KMS-11 (cell line): Measurements from ENCODE around the gene PRR12.

ENCODE experiments used
- H2AFZ ChIP-seq: fragments of 200-600 bp; sonication (generic); 2 replicates; pipeline ENCODE4 v1.6.1; 2016; ENCODE audit warnings: antibody characterized with exemption, mixed run types, low read depth
- H3K27ac ChIP-seq: fragments of 200-600 bp; sonication (generic); 2 replicates; pipeline ENCODE4 v1.6.1; 2016; ENCODE audit warnings: mild to moderate bottlenecking, mixed run types
- H3K27me3 ChIP-seq: fragments of 200-600 bp; sonication (generic); 2 replicates; pipeline ENCODE4 v1.6.1; 2017; ENCODE audit warnings: mild to moderate bottlenecking, low read depth, mixed run types, moderate library complexity; ENCODE audit not compliant: insufficient read depth
- H3K36me3 ChIP-seq: fragments of 200-600 bp; sonication (generic); 2 replicates; pipeline ENCODE4 v1.6.1; 2017; ENCODE audit warnings: mild to moderate bottlenecking, mixed run types; ENCODE audit not compliant: insufficient read depth
- H3K4me1 ChIP-seq: fragments of 200-600 bp; sonication (generic); 2 replicates; pipeline ENCODE4 v1.6.1; 2016; ENCODE audit warnings: mild to moderate bottlenecking, low read depth, mixed run types; ENCODE audit not compliant: poor library complexity, severe bottlenecking
- H3K4me2 ChIP-seq: fragments of 200-600 bp; sonication (generic); 2 replicates; pipeline ENCODE4 v1.7.0; 2016; ENCODE audit warnings: mild to moderate bottlenecking, mixed run types
- H3K4me3 ChIP-seq: fragments of 200-600 bp; sonication (generic); IDR thresholded peaks from 2 replicates; pipeline ENCODE4 v1.6.1; 2017; ENCODE audit warnings: low read depth, low read length, mixed read lengths; ENCODE audit not compliant: insufficient read depth
- H3K79me2 ChIP-seq: fragments of 200-600 bp; sonication (generic); 2 replicates; pipeline ENCODE4 v1.6.1; 2016; ENCODE audit warnings: low read depth, mixed run types; ENCODE audit not compliant: insufficient read depth
- H3K9ac ChIP-seq: fragments of 200-600 bp; sonication (generic); 2 replicates; pipeline ENCODE4 v1.6.1; 2016; ENCODE audit warnings: mild to moderate bottlenecking, mixed run types
- H4K20me1 ChIP-seq: fragments of 200-600 bp; sonication (generic); 2 replicates; pipeline ENCODE4 v1.6.1; 2016; ENCODE audit warnings: mild to moderate bottlenecking, mixed run types; ENCODE audit not compliant: insufficient read depth
- TF ChIP-seq, protein P1 (sequence below): fragments of 200-600 bp; sonication (generic); conservative IDR thresholded peaks from 2 replicates; pipeline ENCODE4 v1.6.1; 2017; ENCODE audit warnings: low read depth, mild to moderate bottlenecking, antibody characterized with exemption, low read length, moderate library complexity, mixed read lengths

PRR12 gene

GRCh38 chr19:49663224-49663623, 72.2 kb downstream of the PRR12 start:
- peaks cover 31% of the 10 kb centered on the region for H3K79me2 ChIP-seq
- TF ChIP-seq, protein P1, sequence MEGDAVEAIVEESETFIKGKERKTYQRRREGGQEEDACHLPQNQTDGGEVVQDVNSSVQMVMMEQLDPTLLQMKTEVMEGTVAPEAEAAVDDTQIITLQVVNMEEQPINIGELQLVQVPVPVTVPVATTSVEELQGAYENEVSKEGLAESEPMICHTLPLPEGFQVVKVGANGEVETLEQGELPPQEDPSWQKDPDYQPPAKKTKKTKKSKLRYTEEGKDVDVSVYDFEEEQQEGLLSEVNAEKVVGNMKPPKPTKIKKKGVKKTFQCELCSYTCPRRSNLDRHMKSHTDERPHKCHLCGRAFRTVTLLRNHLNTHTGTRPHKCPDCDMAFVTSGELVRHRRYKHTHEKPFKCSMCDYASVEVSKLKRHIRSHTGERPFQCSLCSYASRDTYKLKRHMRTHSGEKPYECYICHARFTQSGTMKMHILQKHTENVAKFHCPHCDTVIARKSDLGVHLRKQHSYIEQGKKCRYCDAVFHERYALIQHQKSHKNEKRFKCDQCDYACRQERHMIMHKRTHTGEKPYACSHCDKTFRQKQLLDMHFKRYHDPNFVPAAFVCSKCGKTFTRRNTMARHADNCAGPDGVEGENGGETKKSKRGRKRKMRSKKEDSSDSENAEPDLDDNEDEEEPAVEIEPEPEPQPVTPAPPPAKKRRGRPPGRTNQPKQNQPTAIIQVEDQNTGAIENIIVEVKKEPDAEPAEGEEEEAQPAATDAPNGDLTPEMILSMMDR, result no peak
- peak overlapping the region; percentile 86 for H3K27ac ChIP-seq
- no peaks in the 10 kb centered on the region for H4K20me1 ChIP-seq
- no peak overlapping the region for H3K4me3 ChIP-seq
- H3K9ac ChIP-seq, result peak overlapping the region; percentile 41; the same call in 1 of the 2 replicates
- peaks cover 24% of the 10 kb centered on the region for H3K4me1 ChIP-seq
- no peaks in the 10 kb centered on the region for H3K36me3 ChIP-seq
- H2AFZ ChIP-seq, result no peak overlapping the region
- H3K27me3 ChIP-seq, result no peaks in the 10 kb centered on the region
- peak overlapping the region; percentile 75 for H3K4me2 ChIP-seq

DNA sequence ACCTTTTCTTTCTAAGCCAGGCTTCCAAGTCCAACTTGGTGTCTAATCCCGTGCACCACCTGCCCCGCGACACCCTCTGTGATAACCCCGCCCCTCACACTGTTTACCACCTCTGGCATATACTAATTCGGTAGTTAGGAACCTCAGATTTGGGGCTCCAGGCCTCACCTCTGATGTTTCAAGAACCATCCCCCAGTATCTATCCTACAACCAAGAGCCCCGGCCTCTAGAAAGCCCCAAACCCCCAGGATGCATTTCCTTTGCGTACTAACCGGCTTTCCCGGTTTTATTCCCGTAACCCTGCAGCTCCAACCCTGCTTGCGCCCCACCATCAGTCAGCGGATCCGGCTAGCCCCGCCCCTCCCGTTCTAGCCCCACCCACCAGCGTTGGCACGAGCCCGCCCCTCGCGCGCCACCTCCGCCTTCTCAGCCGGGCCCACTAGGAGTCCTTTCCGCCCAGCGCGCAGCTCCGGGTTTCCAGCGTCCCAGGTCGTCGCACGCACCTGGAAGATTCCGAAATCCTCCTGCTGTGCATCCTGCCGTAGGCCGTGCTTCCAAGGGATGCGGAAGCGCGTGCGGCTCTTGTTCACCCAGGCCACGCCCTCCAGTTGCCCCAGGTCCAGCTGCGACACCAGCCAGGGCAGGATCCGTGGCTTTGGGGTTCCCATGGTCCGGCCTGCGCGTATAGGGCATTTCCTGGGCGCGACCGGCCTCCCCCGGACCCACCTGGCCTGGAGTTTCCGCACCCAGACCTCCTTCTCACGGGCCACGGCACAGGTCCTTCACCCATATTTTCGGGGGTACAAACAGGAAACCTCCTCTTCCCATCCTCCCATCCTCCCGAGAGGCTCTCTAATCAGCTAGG, 73.4 kb downstream of the PRR12 start:
- H3K9ac ChIP-seq, result peak overlapping the region; percentile 41; the same call in 1 of the 2 replicates
- no peaks in the 10 kb centered on the region for H4K20me1 ChIP-seq
- TF ChIP-seq, protein P1, result no peak; the same call in 1 of the 2 replicates
- H3K27me3 ChIP-seq, result no peaks in the 10 kb centered on the region
- peaks cover 24% of the 10 kb centered on the region for H3K4me1 ChIP-seq
- peak overlapping the region; percentile 86 for H3K27ac ChIP-seq
- peaks cover 31% of the 10 kb centered on the region for H3K79me2 ChIP-seq
- H2AFZ ChIP-seq, result peak overlapping the region; percentile 20; the same call in 1 of the 2 replicates
- peak overlapping the region; percentile 75 for H3K4me2 ChIP-seq
- no peaks in the 10 kb centered on the region for H3K36me3 ChIP-seq
- H3K4me3 ChIP-seq, result no peak overlapping the region

DNA sequence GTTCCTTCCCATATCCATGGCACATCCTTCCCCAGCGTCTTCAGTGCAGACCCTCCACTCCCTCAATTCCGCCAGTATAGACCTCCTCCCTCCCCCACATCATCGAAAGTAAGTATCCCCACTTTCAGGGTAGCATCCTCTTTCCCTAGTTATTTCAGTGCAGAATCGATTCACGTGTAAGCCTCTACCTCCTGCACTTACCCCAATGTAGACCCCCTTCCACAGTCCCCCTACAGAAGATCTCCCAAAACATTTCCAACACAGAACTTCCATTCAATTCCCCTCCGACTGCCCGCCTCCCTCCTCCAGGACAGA, 74.0 kb downstream of the PRR12 start:
- Histone ChIP-seq H4K20me1 (no peaks in the 10 kb centered on the region), H3K36me3 (no peaks in the 10 kb centered on the region), H3K9ac (peak overlapping the region; percentile 41; the same call in 1 of the 2 replicates), H3K27me3 (no peaks in the 10 kb centered on the region), H3K4me3 (no peak overlapping the region), H3K4me2 (peak overlapping the region; percentile 75), H2AFZ (peak overlapping the region; percentile 59; the same call in 1 of the 2 replicates), H3K79me2 (peaks cover 31% of the 10 kb centered on the region), H3K27ac (peak overlapping the region; percentile 86), H3K4me1 (peaks cover 24% of the 10 kb centered on the region)
- TF ChIP-seq, protein P1, result no peak

GRCh38 chr19:49665351-49666119, 74.6 kb downstream of the PRR12 start, which contains the start of the genes BCL2L12 and IRF3:
Gene BCL2L12 (plus strand): TSS chr19:49665933. CDS start chr19:49666693, 760 bp downstream.
Gene IRF3 (minus strand): TSS chr19:49665857. CDS start chr19:49664838, 1,019 bp downstream.
- Histone ChIP-seq H3K4me2 (peak within 1 kb of the TSS; percentile 83), H3K27ac (peak within 1 kb of the TSS; percentile 86), H4K20me1 (no peaks in the 10 kb centered on the region), H3K4me1 (peaks cover 24% of the 10 kb centered on the region), H3K27me3 (no peaks in the 10 kb centered on the region), H3K79me2 (peaks cover 31% of the 10 kb centered on the region), H3K36me3 (no peaks in the 10 kb centered on the region), H2AFZ (peak within 1 kb of the TSS; percentile 59), H3K4me3 (no peak within 1 kb of the TSS), H3K9ac (peak within 1 kb of the TSS; percentile 41; the same call in 1 of the 2 replicates)
- TF ChIP-seq, protein P1, result peak; percentile 2; the same call in 1 of the 2 replicates
